A549 treated with Mapracorat at 1 μM for 4 hours (cell line): ENCODE results near the gene ZFC3H1. TPM values are rescaled to one million over a fixed set of nuclear protein-coding genes. Genes with fewer than 3 reads are reported as not detected.

Experiments used
- total RNA-seq: library from RNA; stranded (reverse); fragments of 200-300 nt; extraction: Qiagen RNA extraction; gene quantifications from 5 replicates; pipeline ENCODE4 v1.2.3, GENCODE V29; 2022

Gene ZFC3H1
- 13.2 to 17.2 TPM (median 15.4 TPM) in 5 replicates for total RNA-seq

GRCh38 chr12:71663561-71664410 is at the start of gene ZFC3H1, which contains the start of gene THAP2:
Gene ZFC3H1 (minus strand): TSS chr12:71663848. CDS start chr12:71663610, 238 bp downstream.
Gene THAP2 (plus strand): TSS chr12:71664301. CDS start chr12:71664510, 209 bp downstream.

GRCh38 chr12:71685914-71686657 is 22.4 kb upstream of the ZFC3H1 start, which contains the start of gene TMEM19:
Gene TMEM19 (plus strand): TSS chr12:71686082. CDS start chr12:71686681, 599 bp downstream.

Other genes with a start within 250 kb of the ZFC3H1 start
- gene LGR5, start 224.1 kb downstream of the ZFC3H1 start, total RNA-seq, result not detected in 5 replicates
- 4.0 to 5.6 TPM (median 4.4 TPM) in 5 replicates for gene THAP2, start 453 bp upstream of the ZFC3H1 start, total RNA-seq
- gene TMEM19, start 22.2 kb upstream of the ZFC3H1 start, total RNA-seq, result 29.3 to 32.2 TPM (median 30.4 TPM) in 5 replicates
- gene RAB21, start 91.0 kb upstream of the ZFC3H1 start, total RNA-seq, result 33.9 to 50.5 TPM (median 40.9 TPM) in 5 replicates
- 18.8 to 25.8 TPM (median 22.6 TPM) in 5 replicates for gene TBC1D15, start 175.9 kb upstream of the ZFC3H1 start, total RNA-seq